H9 (cell line): ENCODE measurements around the gene EXOC6. TPM values are rescaled to one million over a fixed set of nuclear protein-coding genes. Genes with fewer than 3 reads are reported as not detected.
A peak's percentile ranks its signal among the peaks of the same experiment; 100 is the strongest.

ENCODE experiments used
- DNase-seq: peaks from one replicate; pipeline ENCODE4 v3.0.0-alpha.2; 2017
- H2AFZ ChIP-seq: one replicate; pipeline ENCODE4 v1.6.1; 2013; ENCODE audit warnings: mild to moderate bottlenecking, low read length, control low read depth, moderate library complexity
- H2AK5ac ChIP-seq: 2 replicates; pipeline ENCODE4 v1.6.1; 2013; ENCODE audit warnings: low read length, control low read depth, mixed read lengths; ENCODE audit not compliant: insufficient read length
- H2BK120ac ChIP-seq: one replicate; pipeline ENCODE4 v1.6.1; 2013; ENCODE audit warnings: low read depth, mild to moderate bottlenecking, low read length, control low read depth, inconsistent platforms; ENCODE audit not compliant: poor library complexity, severe bottlenecking
- H2BK12ac ChIP-seq: 2 replicates; pipeline ENCODE4 v1.6.1; 2013; ENCODE audit warnings: low read length, control low read depth, mixed read lengths, low read depth; ENCODE audit not compliant: insufficient read length
- H2BK15ac ChIP-seq: 2 replicates; pipeline ENCODE4 v1.6.1; 2013; ENCODE audit warnings: low read depth, low read length, control low read depth
- H2BK20ac ChIP-seq: one replicate; pipeline ENCODE4 v1.6.1; 2013; ENCODE audit warnings: low read depth, mild to moderate bottlenecking, low read length, control low read depth, inconsistent platforms; ENCODE audit not compliant: poor library complexity, severe bottlenecking
- H2BK5ac ChIP-seq: 2 replicates; pipeline ENCODE4 v1.6.1; 2013; ENCODE audit warnings: low read length, control low read depth, mixed read lengths; ENCODE audit not compliant: insufficient read length
- H3K14ac ChIP-seq: 2 replicates; pipeline ENCODE4 v1.6.1; 2013; ENCODE audit warnings: low read length, control low read depth; ENCODE audit not compliant: insufficient read depth
- H3K18ac ChIP-seq: 2 replicates; pipeline ENCODE4 v1.6.1; 2013; ENCODE audit warnings: low read depth, mild to moderate bottlenecking, mixed read lengths, low read length, control low read depth; ENCODE audit not compliant: insufficient read length
- H3K23ac ChIP-seq: 2 replicates; pipeline ENCODE4 v1.6.1; 2013; ENCODE audit warnings: low read length, control low read depth, mixed read lengths, low read depth; ENCODE audit not compliant: insufficient read length
- H3K23me2 ChIP-seq: 2 replicates; pipeline ENCODE4 v1.6.1; 2013; ENCODE audit warnings: low read depth, mild to moderate bottlenecking, mixed read lengths, low read length, control low read depth; ENCODE audit not compliant: insufficient read length, poor library complexity, severe bottlenecking
- H3K27ac ChIP-seq: 2 replicates; pipeline ENCODE4 v1.5.1; 2013; ENCODE audit warnings: low read length, control low read depth, mixed read lengths, low read depth; ENCODE audit not compliant: insufficient read length
- H3K27me3 ChIP-seq: 2 replicates; pipeline ENCODE4 v1.6.1; 2013; ENCODE audit warnings: low read length, control low read depth, inconsistent platforms; ENCODE audit not compliant: insufficient read depth
- H3K4ac ChIP-seq: 2 replicates; pipeline ENCODE4 v1.6.1; 2013; ENCODE audit warnings: low read depth, mild to moderate bottlenecking, control low read depth, inconsistent platforms, low read length, moderate library complexity
- H3K4me1 ChIP-seq: 2 replicates; pipeline ENCODE4 v1.6.1; 2013; ENCODE audit warnings: low read length, control low read depth, inconsistent platforms; ENCODE audit not compliant: insufficient read depth
- H3K4me2 ChIP-seq: 2 replicates; pipeline ENCODE4 v1.6.1; 2013; ENCODE audit warnings: low read length, control low read depth, mixed read lengths; ENCODE audit not compliant: insufficient read length, insufficient read depth
- H3K56ac ChIP-seq: 2 replicates; pipeline ENCODE4 v1.6.1; 2013; ENCODE audit warnings: low read depth, mild to moderate bottlenecking, mixed read lengths, low read length, control low read depth; ENCODE audit not compliant: insufficient read length
- H3K79me1 ChIP-seq: 2 replicates; pipeline ENCODE4 v1.6.1; 2013; ENCODE audit warnings: low read depth, mild to moderate bottlenecking, moderate library complexity, low read length, control low read depth, inconsistent platforms; ENCODE audit not compliant: insufficient read depth, poor library complexity, severe bottlenecking
- H3K79me2 ChIP-seq: 2 replicates; pipeline ENCODE4 v1.6.1; 2013; ENCODE audit warnings: low read length, control low read depth, inconsistent platforms; ENCODE audit not compliant: insufficient read depth
- H3K9ac ChIP-seq: 2 replicates; pipeline ENCODE4 v1.6.1; 2013; ENCODE audit warnings: low read length, control low read depth, mixed read lengths; ENCODE audit not compliant: insufficient read length; ENCODE audit errors: extremely low read depth
- H3K9me3 ChIP-seq: one replicate; pipeline ENCODE4 v1.6.1; 2013; ENCODE audit warnings: low read depth, low read length, inconsistent platforms; ENCODE audit not compliant: control insufficient read depth
- H3T11ph ChIP-seq: one replicate; pipeline ENCODE4 v1.6.1; 2013; ENCODE audit warnings: mild to moderate bottlenecking, low read length, control low read depth, inconsistent platforms
- H4K20me1 ChIP-seq: one replicate; pipeline ENCODE4 v1.6.1; 2013; ENCODE audit not compliant: control insufficient read depth, insufficient read length, insufficient read depth
- H4K5ac ChIP-seq: 2 replicates; pipeline ENCODE4 v1.6.1; 2013; ENCODE audit warnings: low read depth, mild to moderate bottlenecking, mixed read lengths, low read length, control low read depth; ENCODE audit not compliant: insufficient read length
- H4K8ac ChIP-seq: replicated peaks from 2 replicates; pipeline ENCODE4 v1.6.1; 2013; ENCODE audit warnings: low read length, control low read depth, mixed read lengths, low read depth; ENCODE audit not compliant: insufficient read length
- H4K91ac ChIP-seq: 2 replicates; pipeline ENCODE4 v1.6.1; 2013; ENCODE audit warnings: low read depth, mild to moderate bottlenecking, moderate library complexity, mixed read lengths, low read length, control low read depth; ENCODE audit not compliant: insufficient read length
- H3K27ac Mint-ChIP-seq, 3 experiments: 2 replicates in 2 of 3; 3 replicates in 1 of 3; pipeline ENCODE4 v1.8.0; 2020 to 2021; ENCODE audit warnings: mixed read lengths in 3 of 3, mild to moderate bottlenecking in 1 of 3, moderate library complexity in 1 of 3
- H3K27me3 Mint-ChIP-seq: 2 replicates; pipeline ENCODE4 v1.8.0; 2021; ENCODE audit warnings: low read depth, mild to moderate bottlenecking, moderate library complexity, mixed read lengths
- H3K36me3 Mint-ChIP-seq, 3 experiments: 2 replicates in 2 of 3; 3 replicates in 1 of 3; pipeline ENCODE4 v1.8.0; 2020 to 2021; ENCODE audit warnings: low read depth in 3 of 3, mixed read lengths in 3 of 3; ENCODE audit not compliant: insufficient read depth in 1 of 3
- H3K4me1 Mint-ChIP-seq, 2 experiments: 2 replicates each; pipeline ENCODE4 v1.8.0; 2020; ENCODE audit warnings: mixed read lengths in 2 of 2
- H3K4me3 Mint-ChIP-seq, 2 experiments: 2 replicates in 1 of 2; 3 replicates in 1 of 2; pipeline ENCODE4 v1.8.0; 2020 to 2021; ENCODE audit warnings: mild to moderate bottlenecking in 2 of 2, mixed read lengths in 2 of 2, moderate library complexity in 1 of 2
- H3K9me3 Mint-ChIP-seq, 2 experiments: 2 replicates in 1 of 2; 3 replicates in 1 of 2; pipeline ENCODE4 v1.8.0; 2020; ENCODE audit warnings: mild to moderate bottlenecking in 2 of 2, mixed read lengths in 2 of 2, moderate library complexity in 1 of 2
- CTCF ChIP-seq: fragments of 200-600 bp; sonication (generic); conservative IDR thresholded peaks from 3 replicates; pipeline ENCODE4 v1.8.0; 2021; ENCODE audit warnings: antibody characterized with exemption, mild to moderate bottlenecking
- WGBS: extraction: QIAGEN DNeasy Blood & Tissue Kit; methylation state at CpG from one replicate; pipeline ENCODE4 v1.1.7; 2013; ENCODE audit warnings: missing lambda C conversion rate, low lambda C conversion rate, mixed read lengths; ENCODE audit not compliant: insufficient read length; ENCODE audit errors: extremely low coverage; 5-methylcytosine and 5-hydroxymethylcytosine counted together
- total RNA-seq: library from RNA; stranded (reverse); gene quantifications from 2 replicates; pipeline ENCODE4 v1.2.1, GENCODE V29; 2021

EXOC6 gene
- total RNA-seq, 1 experiment from 2014 or later = 9.0 TPM

GRCh38 chr10:93065675-93066543 is 217.6 kb downstream of the EXOC6 start:
- no peak overlapping the region for H4K5ac ChIP-seq
- Mint-ChIP-seq H3K4me3 (peak overlapping the region; percentile 58 to 75), H3K27me3 (peaks cover 98% of the 10 kb centered on the region)

More at GRCh38 chr10:93065675-93066543, 217.6 kb downstream of the EXOC6 start:
- Histone ChIP-seq H3K9me3 (no peaks in the 10 kb centered on the region), H3K27ac (no peak overlapping the region), H2BK12ac (no peak overlapping the region), H3K27me3 (peaks cover 94% of the 10 kb centered on the region), H3K79me1 (no peaks in the 10 kb centered on the region), H3K79me2 (no peaks in the 10 kb centered on the region), H3K14ac (no peak overlapping the region), H3K18ac (no peak overlapping the region), H2BK20ac (no peak overlapping the region), H3K4me2 (peak overlapping the region; percentile 38), H3K4me1 (no peaks in the 10 kb centered on the region), H2AFZ (no peak overlapping the region), H2BK15ac (no peak overlapping the region), H4K20me1 (no peaks in the 10 kb centered on the region), H3K4ac (no peak overlapping the region), H3K23me2 (peaks cover 6% of the 10 kb centered on the region), H3K23ac (no peak overlapping the region), H3K9ac (no peak overlapping the region), H2BK120ac (no peak overlapping the region), H2BK5ac (no peak overlapping the region), H2AK5ac (no peak overlapping the region), H4K91ac (no peak overlapping the region), H3T11ph (no peak overlapping the region), H3K56ac (no peak overlapping the region), H4K8ac (no peak overlapping the region)
- Mint-ChIP-seq H3K4me1 (peaks cover 27 to 56% of the 10 kb centered on the region in 2 experiments), H3K36me3 (peaks cover 0 to 4% (median 4%) of the 10 kb centered on the region in 3 experiments; a peak in 4 of 7 replicates), H3K9me3 (peaks cover 3 to 6% of the 10 kb centered on the region in 2 experiments; a peak in 3 of 5 replicates), H3K27ac (no peak overlapping the region)
- peak; percentile 69 for DNase-seq
- peak; percentile 44; the same call in 2 of the 3 replicates for TF ChIP-seq CTCF
- WGBS = no CpG with 5 or more reads among the region's 81 CpGs
